Stimulated activated CD4-positive, alpha-beta T cell treated with anti-CD3 and anti-CD28 coated beads, Interleukin-1b, Interleukin-23, amount 100 ng/mL, for 48 hours (primary cell): ENCODE results near the gene PLXNA4.

Experiments
- DNase-seq: peaks from one replicate; pipeline ENCODE4 v3.0.0-alpha.2; 2020

The PLXNA4 gene

DNA sequence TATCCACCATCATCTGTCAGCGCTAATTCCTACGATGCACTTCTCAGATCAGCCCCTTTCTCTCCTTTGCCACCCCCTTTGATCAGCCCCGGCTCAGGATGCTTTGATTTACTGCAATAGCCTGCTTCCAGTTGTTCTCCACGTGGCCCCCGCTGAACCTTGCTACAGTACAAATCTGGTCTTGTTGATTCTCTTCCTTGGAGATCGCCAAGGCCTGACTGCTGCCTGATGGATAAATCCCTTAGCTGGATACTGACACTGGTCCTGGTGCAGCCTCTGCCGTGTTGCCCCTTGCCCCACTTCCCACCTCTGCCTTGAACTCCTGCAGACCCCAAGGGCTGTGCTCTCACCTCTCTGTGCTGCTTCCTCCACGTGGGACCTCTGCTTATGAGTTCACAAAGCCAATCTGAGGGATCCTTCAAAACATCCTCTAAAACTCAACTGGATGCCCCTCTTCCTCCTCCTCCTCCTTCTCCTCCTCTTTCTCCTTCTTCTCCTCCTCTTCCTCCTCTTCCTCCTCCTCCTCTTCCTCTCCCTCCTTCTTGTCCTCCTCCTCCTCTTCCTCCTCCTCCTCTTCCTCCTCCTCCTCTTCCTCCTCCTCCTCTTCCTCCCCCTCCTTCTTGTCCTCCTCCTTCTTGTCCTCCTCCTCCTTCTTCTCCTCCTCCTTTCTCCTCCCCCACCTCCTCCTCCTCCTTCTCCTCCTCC, 15.3 kb downstream of the PLXNA4 start:
- DNase-seq, result no peak

DNA sequence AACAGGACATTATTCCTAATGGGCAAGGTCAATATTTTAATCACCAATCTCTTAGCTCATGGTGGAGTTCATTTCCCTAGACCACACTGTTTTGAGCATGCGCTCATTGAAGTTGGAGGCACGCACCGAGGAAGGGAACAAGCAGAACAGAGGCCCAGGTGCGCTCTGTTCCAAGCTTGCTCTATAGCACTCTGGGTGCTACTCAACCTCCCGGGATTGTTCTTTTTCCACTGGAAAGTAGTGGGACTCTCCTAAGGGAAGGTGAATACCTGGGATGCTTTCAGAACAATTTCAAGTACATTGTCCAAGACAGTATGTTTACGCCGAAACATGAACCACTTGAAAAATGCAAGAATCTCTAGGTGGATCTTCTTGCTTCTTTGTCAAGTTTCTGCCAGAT, 16.2 kb downstream of the PLXNA4 start:
- DNase-seq, result no peak

DNA sequence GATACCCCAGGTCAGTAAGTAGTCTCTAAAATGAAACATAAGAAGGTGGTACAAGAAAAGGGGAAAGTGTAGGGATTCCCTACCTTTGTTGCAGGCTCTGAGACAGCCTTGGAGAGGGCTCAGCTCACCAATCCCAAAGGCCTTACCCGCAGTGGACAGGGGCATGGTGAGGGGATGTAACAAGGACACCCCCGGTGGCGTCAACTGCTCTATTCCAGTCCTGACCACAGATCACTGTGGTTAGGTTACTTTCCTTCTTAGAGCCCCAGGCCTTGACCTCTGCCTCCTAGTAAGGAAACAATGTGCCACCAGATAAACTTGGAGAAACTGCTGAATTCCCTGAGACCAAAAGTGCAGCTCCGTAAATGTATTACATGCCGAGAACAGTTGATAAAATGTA, 17.5 kb downstream of the PLXNA4 start:
- DNase-seq, result no peak

DNA sequence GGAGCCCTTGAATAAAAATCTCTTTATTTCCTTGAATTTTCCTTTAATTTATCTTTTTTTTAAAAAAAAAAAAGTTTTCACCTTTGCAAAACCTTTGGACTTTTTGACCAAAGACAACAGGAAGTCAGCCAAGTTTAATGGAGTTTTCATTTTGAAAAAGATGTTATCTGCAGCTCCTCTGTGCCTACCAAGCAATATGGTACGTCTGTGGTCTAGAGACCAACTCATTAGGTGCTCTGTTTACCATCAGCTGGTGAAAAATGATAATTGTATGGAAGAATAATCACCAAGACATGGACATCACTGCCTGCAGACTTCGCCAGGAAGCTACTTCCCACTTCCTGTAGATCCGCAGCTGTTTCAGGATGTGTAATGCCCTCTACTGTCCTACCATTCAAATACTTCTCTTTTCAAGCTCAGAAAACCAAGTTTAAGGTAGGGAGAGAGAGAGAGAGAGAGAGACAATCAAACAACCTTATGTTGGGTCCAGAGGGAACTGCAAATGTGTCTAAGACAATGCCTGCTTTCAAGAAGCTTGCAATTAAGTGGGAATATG, 18.7 kb downstream of the PLXNA4 start:
- no peak for DNase-seq

DNA sequence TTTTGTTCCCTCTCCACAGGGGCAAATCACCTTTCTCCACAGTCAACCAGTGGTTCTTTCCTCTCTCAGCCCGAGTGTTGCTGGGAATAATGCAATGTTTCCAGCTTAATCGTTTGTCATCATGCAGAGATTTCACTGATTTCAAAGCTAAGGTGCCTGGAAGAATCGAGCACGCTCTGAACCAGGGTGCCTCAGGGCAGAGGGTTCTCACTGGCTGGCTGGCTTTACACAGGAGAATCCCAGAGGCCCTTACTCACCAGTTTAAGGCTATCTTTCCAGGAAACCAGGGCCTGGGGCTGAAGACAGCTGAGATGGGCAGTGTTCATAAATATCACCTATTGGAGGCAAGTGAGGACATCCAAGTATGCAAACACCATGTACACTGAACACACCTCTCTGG, 21.8 kb downstream of the PLXNA4 start:
- DNase-seq, result no peak

- no peak for DNase-seq
Observed at GRCh38 chr7:132553031-132553430, 23.2 kb downstream of the PLXNA4 start.

DNA sequence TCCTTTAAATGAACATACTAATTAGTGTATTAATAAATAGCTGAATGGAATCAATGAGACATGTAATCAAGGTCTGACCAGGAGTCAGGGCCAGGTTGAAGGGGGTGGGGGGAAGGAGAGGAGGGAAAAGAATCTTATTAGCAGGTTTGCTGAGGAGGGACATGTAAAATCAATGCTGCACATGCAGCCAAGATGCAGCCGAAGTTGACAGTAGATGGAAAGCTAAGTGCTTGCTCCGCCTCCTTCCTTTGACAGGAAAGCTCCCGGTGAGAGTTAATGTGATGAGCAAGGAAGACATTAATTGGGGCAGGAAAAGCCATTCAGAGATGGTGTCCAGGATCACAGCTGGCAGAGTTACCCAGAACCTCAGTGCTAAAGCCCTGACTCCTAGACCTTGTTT, 24.4 kb downstream of the PLXNA4 start:
- no peak for DNase-seq

GRCh38 chr7:132551439-132551838, 24.8 kb downstream of the PLXNA4 start:
- DNase-seq, result no peak

- DNase-seq, result peak; percentile 31
Observed at GRCh38 chr7:132548489-132549078, 27.7 kb downstream of the PLXNA4 start.

DNA sequence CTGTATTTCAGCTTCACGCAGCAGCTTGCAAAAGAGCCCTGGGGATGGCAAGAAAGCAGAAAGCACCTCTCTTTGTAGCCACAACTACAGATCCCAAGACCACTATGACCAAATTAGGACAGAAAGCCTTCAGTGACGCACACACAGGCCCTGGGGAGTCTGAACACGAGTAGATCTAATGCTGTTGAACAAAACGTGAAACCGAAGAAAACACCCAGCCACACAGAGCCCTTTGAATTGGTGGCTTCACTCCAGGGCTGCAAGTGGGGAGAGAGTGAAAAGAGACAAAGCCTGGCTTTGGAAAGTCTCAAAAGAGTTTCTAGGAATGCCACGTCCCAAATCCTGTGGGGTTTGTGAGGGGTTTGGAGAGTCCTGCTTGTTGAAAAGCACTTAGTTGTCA, 28.4 kb downstream of the PLXNA4 start:
- DNase-seq, result no peak

DNA sequence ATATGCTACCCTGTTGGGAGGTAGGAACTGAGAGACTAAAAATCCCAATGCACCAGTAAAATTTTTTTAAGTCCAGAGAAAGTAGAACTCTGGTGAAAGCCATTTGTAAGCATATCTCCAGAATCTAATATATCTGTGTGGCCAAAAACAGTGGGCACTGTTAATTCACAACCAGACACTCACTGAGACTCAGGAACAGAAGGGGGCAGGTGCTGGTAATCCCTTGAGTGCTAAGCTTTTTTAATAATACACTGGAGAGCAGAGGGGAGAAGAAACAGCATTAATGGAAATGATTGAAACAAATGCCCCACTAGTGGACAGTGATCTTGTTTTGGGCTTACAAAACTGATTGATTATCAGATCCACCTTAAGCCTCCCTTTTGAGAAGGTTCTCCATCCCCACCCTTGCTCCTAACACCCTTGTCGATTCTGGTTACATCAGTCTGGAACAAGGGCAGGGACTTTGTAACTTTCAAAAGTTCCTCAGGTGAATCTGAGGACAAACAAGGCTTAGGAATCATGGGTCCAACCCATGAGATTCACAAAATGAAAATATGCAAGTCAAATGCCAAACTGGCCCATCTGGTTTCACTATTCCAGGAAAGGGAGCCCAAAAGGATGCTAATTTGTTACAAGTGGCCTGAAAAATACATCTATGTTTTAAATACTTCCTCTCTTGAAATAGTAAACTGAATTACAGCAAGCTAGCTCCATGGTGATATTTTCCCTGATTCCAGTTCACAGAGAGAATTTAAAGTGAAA, 29.7 kb downstream of the PLXNA4 start:
- DNase-seq, result no peak

- DNase-seq, result no peak
Observed at GRCh38 chr7:132545756-132546155, 30.5 kb downstream of the PLXNA4 start.

- DNase-seq, result no peak
Observed at GRCh38 chr7:132544999-132545398, 31.3 kb downstream of the PLXNA4 start.

- no peak for DNase-seq
Observed at GRCh38 chr7:132544025-132544424, 32.2 kb downstream of the PLXNA4 start.

DNA sequence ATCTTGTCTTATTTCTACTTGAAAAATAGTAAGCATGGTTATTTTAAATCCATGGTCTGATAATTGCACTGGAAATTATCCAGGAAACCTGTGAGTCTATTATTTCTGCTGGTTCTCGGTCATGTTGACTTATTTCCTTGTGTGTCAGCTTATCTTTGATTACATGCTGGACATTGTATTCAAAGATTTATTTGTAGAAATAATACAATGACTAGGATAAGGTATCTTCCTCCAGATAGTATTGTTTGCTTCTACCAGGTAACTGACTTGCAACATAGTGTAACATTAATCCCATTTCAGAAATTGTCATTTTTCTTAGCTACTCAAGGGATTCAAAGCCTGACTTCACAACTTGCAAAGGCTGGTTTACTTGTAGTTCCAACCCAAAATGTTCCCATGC, 33.4 kb downstream of the PLXNA4 start:
- no peak for DNase-seq

GRCh38 chr7:132541656-132542055, 34.6 kb downstream of the PLXNA4 start:
- DNase-seq, result no peak

DNA sequence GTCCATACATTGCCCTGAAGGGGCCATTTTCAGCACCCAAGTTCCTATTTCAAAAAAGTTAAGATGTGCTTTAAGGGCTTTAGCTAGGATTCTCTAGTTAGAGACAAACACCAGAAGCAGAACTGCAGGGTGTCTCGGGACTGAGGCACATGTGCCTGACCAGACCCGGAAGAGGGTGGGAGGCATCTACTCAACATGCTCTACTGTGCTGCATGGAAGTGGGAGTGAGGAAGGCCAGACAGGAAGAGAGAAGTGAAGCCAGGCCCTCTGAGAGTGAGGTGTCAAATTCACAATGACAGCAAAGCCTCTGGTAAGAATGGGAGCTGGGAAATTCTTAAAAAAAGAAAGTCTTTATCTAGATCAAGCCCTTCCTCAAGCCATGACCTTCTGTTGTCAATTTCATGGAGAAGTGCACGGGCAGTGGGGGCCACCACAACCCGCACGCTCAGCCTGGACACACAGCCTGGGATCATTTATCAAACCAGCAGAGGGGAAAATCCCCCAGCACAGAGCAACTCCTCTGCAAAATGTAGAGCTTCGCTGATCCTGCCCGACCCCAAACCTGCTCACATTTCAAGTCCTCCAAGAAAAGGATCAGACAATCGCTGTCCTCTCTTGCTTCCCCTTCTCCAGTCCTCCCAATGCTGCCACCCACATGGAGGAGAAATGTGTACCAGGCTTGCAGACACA, 38.7 kb downstream of the PLXNA4 start:
- DNase-seq, result no peak

- DNase-seq, result no peak
Observed at GRCh38 chr7:132536654-132537395, 39.4 kb downstream of the PLXNA4 start.

DNA sequence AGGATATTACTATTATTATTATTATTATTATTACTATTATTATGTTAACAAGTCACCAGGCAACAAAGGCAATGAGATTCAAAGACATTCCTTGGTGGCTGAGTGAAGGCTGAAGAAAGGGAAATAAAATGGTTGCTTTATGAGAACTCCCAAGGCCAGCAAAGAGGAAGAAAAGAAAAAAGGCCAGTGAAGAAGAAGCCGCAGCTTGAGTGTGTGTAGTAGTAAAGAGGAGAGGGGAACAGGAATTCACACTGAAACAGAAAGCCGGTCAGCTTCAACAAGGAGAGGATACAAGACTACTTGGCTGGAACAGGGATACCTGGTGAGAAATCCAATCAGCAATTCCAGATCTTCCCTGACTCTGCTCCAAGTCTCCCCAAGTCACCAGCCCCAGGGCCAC, 42.4 kb downstream of the PLXNA4 start:
- DNase-seq, result no peak

- no peak for DNase-seq
Observed at GRCh38 chr7:132532281-132532680, 44.0 kb downstream of the PLXNA4 start.

DNA sequence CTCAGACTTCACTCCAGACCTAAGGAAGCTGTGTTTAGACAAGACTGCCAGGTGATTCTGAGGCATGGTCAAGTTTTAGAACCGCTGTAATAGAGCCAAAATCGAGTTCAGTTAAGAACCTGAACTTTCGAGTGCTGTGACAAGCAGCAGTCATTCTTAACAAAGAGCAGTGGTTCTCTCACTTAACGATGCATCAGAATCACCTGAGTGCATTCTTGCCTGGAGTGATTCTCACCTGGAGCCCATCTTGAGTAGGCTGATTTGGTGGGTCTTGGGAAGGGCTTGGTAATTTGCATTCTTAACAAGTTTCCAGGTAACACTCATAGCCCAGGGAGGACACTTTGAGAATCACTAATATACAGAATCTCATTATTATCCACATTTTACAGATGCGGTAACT, 44.7 kb downstream of the PLXNA4 start:
- DNase-seq, result no peak

DNA sequence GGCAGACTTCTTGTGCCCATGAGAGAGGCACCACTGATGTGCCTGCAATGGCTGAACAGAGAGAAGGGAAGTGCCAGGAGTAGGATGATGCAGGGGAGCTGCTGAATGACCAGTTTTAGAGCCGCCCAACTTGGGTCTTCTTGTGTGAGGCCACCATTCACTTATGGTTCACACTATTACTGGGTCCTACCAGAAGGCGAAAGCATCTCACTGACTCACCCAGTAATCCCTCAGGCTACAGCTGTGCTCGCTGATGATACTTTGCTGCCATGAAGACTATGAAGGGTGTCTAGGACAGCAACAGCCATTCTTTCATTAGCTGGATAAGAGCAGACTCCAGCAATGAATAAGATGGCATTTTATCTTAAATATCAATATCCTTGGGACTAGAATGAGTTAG, 47.6 kb downstream of the PLXNA4 start:
- no peak for DNase-seq
